Effector memory CD4-positive, alpha-beta T cell (primary cell): ENCODE measurements around the gene CTDSPL2.

ENCODE experiments used
- DNase-seq, 3 donors: peaks; one replicate each; pipeline ENCODE4 v3.0.0-alpha.2; 2020
- H3K27ac ChIP-seq: 2 replicates; pipeline ENCODE4 v1.7.0; 2013; ENCODE audit warnings: mild to moderate bottlenecking, low read length, moderate library complexity; ENCODE audit not compliant: insufficient read depth, poor library complexity, severe bottlenecking
- H3K27me3 ChIP-seq: replicated peaks from 2 replicates; pipeline ENCODE4 v1.7.0; 2013; ENCODE audit warnings: mild to moderate bottlenecking, low read length; ENCODE audit not compliant: insufficient read depth, control insufficient read depth, poor library complexity, severe bottlenecking
- H3K36me3 ChIP-seq: 2 replicates; pipeline ENCODE4 v1.7.0; 2013; ENCODE audit warnings: mild to moderate bottlenecking, low read length, moderate library complexity; ENCODE audit not compliant: control insufficient read depth, insufficient read depth
- H3K4me1 ChIP-seq: 2 replicates; pipeline ENCODE4 v1.7.0; 2013; ENCODE audit warnings: low read length, mild to moderate bottlenecking; ENCODE audit not compliant: control insufficient read depth, insufficient read depth, poor library complexity, severe bottlenecking
- H3K4me3 ChIP-seq: 2 replicates; pipeline ENCODE4 v1.7.0; 2013; ENCODE audit warnings: low read length, low read depth, mild to moderate bottlenecking; ENCODE audit not compliant: insufficient read depth, poor library complexity, severe bottlenecking
- H3K9me3 ChIP-seq: 2 replicates; pipeline ENCODE4 v1.7.0; 2013; ENCODE audit warnings: mild to moderate bottlenecking, low read length, moderate library complexity; ENCODE audit not compliant: control insufficient read depth

The CTDSPL2 gene

GRCh38 chr15:44482090-44482489 is 54.7 kb downstream of the CTDSPL2 start:
- no peak overlapping the region for H3K27ac ChIP-seq
- no peaks in the 10 kb centered on the region for H3K9me3 ChIP-seq
- H3K36me3 ChIP-seq: peaks cover 11% of the 10 kb centered on the region
- no peak overlapping the region for H3K4me3 ChIP-seq
- H3K4me1 ChIP-seq: no peaks in the 10 kb centered on the region
- no peaks in the 10 kb centered on the region for H3K27me3 ChIP-seq
- DNase-seq: no peak

- no peaks in the 10 kb centered on the region for H3K27me3 ChIP-seq
- H3K9me3 ChIP-seq: no peaks in the 10 kb centered on the region
- no peak for DNase-seq
- no peak overlapping the region for H3K27ac ChIP-seq
- no peaks in the 10 kb centered on the region for H3K4me1 ChIP-seq
- no peak overlapping the region for H3K4me3 ChIP-seq
- H3K36me3 ChIP-seq: peaks cover 29% of the 10 kb centered on the region
Observed at GRCh38 chr15:44485880-44486279, 58.5 kb downstream of the CTDSPL2 start.

GRCh38 chr15:44489464-44489863 is 62.0 kb downstream of the CTDSPL2 start:
- Histone ChIP-seq H3K4me1 (no peaks in the 10 kb centered on the region), H3K4me3 (no peak overlapping the region), H3K36me3 (peaks cover 44% of the 10 kb centered on the region), H3K27ac (no peak overlapping the region), H3K9me3 (no peaks in the 10 kb centered on the region), H3K27me3 (no peaks in the 10 kb centered on the region)
- no peak for DNase-seq

- H3K9me3 ChIP-seq: no peaks in the 10 kb centered on the region
- H3K4me1 ChIP-seq: no peaks in the 10 kb centered on the region
- no peak for DNase-seq
- no peaks in the 10 kb centered on the region for H3K27me3 ChIP-seq
- peaks cover 41% of the 10 kb centered on the region for H3K36me3 ChIP-seq
- no peak overlapping the region for H3K27ac ChIP-seq
- no peak overlapping the region for H3K4me3 ChIP-seq
Observed at GRCh38 chr15:44490622-44491021, 63.2 kb downstream of the CTDSPL2 start.

- no peak for DNase-seq
- Histone ChIP-seq H3K4me3 (no peak overlapping the region), H3K27ac (no peak overlapping the region), H3K4me1 (no peaks in the 10 kb centered on the region), H3K9me3 (no peaks in the 10 kb centered on the region), H3K36me3 (peaks cover 43% of the 10 kb centered on the region), H3K27me3 (no peaks in the 10 kb centered on the region)
Observed at GRCh38 chr15:44492040-44492439, 64.6 kb downstream of the CTDSPL2 start.

GRCh38 chr15:44492672-44493071 is 65.2 kb downstream of the CTDSPL2 start:
- Histone ChIP-seq H3K36me3 (peaks cover 43% of the 10 kb centered on the region), H3K4me1 (no peaks in the 10 kb centered on the region), H3K27ac (no peak overlapping the region), H3K9me3 (no peaks in the 10 kb centered on the region), H3K27me3 (no peaks in the 10 kb centered on the region), H3K4me3 (no peak overlapping the region)
- no peak for DNase-seq

GRCh38 chr15:44495562-44495961 is 68.1 kb downstream of the CTDSPL2 start:
- Histone ChIP-seq H3K4me3 (no peak overlapping the region), H3K4me1 (no peaks in the 10 kb centered on the region), H3K9me3 (no peaks in the 10 kb centered on the region), H3K27me3 (no peaks in the 10 kb centered on the region), H3K27ac (no peak overlapping the region), H3K36me3 (peaks cover 44% of the 10 kb centered on the region)
- no peak for DNase-seq

GRCh38 chr15:44500555-44500954 is 73.1 kb downstream of the CTDSPL2 start:
- peaks cover 41% of the 10 kb centered on the region for H3K36me3 ChIP-seq
- no peaks in the 10 kb centered on the region for H3K9me3 ChIP-seq
- no peak overlapping the region for H3K27ac ChIP-seq
- DNase-seq: no peak
- H3K4me1 ChIP-seq: no peaks in the 10 kb centered on the region
- H3K4me3 ChIP-seq: no peak overlapping the region
- no peaks in the 10 kb centered on the region for H3K27me3 ChIP-seq

GRCh38 chr15:44501768-44502366 is 74.4 kb downstream of the CTDSPL2 start:
- Histone ChIP-seq H3K4me3 (no peak overlapping the region), H3K27me3 (no peaks in the 10 kb centered on the region), H3K4me1 (no peaks in the 10 kb centered on the region), H3K27ac (no peak overlapping the region), H3K36me3 (peaks cover 34% of the 10 kb centered on the region), H3K9me3 (no peaks in the 10 kb centered on the region)
- no peak for DNase-seq

GRCh38 chr15:44516436-44516835 is 89.0 kb downstream of the CTDSPL2 start:
- no peaks in the 10 kb centered on the region for H3K4me1 ChIP-seq
- no peaks in the 10 kb centered on the region for H3K9me3 ChIP-seq
- no peak overlapping the region for H3K4me3 ChIP-seq
- H3K27ac ChIP-seq: no peak overlapping the region
- peaks cover 34% of the 10 kb centered on the region for H3K36me3 ChIP-seq
- H3K27me3 ChIP-seq: no peaks in the 10 kb centered on the region
- DNase-seq: no peak
